ENCODE measurements around the gene ADAMTSL4. TPM values are rescaled to one million over a fixed set of nuclear protein-coding genes. Genes with fewer than 3 reads are reported as not detected.

Gene ADAMTSL4
- total RNA-seq, 1 donor from 2014 or later, result 2.3 TPM

DNA sequence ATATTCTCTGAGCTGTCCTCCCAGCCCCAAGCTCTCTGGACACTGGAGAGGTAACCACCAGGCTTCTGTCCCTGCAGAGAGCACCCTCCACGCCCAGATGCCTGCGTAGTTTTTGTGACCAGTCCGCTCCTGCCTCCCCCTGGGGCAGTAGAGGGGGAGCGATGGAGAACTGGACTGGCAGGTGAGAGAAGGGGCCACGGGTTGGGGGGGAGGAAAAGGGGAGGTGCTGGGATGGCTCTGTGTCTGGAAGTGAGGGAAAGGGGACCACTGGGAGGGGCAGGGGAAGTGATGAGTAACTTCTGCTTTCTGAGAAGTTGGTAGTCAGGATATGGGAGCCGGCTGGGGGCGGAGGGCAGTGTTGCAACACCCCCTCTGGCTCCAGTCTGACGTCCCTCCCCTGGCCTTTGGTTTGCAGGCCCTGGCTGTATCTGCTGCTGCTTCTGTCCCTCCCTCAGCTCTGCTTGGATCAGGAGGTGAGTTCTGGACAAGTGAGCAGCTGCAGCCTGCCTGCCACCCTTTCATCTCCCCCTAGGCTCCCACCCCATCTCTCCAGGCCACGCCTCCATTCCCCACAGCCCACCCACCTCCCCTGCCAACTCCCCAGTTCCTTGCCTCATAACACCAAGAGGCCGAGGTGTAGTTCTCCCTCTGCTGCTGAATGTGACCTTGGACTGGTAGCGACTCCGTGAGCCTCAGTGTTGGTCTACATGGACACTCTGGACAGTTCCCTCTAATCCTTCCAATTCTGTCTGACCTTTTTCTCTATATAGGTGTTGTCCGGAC, 3.1 kb downstream of the ADAMTSL4 start:
- Mint-ChIP-seq H3K27ac (ENCODE audit: unreplicated experiment) (peak overlapping the region; percentile 67), H3K36me3 (ENCODE audit: unreplicated experiment) (peaks cover 2% of the 10 kb centered on the region), H3K4me3 (ENCODE audit: unreplicated experiment) (no peak overlapping the region), H3K9me3 (ENCODE audit: unreplicated experiment) (no peaks in the 10 kb centered on the region), H3K4me1 (ENCODE audit: unreplicated experiment) (peaks cover 29% of the 10 kb centered on the region), H3K27me3 (ENCODE audit: unreplicated experiment) (no peaks in the 10 kb centered on the region)
- no peak for DNase-seq (ENCODE audit: extremely low spot score, unreplicated experiment)
- no peak for TF ChIP-seq CTCF (IDR thresholded peaks at IDR 0.05)

- peak overlapping the region; percentile 67 for H3K27ac Mint-ChIP-seq (ENCODE audit: unreplicated experiment)
- no peak overlapping the region for H3K4me3 Mint-ChIP-seq (ENCODE audit: unreplicated experiment)
- no peak for DNase-seq (ENCODE audit: extremely low spot score, unreplicated experiment)
- no peaks in the 10 kb centered on the region for H3K27me3 Mint-ChIP-seq (ENCODE audit: unreplicated experiment)
- no peaks in the 10 kb centered on the region for H3K9me3 Mint-ChIP-seq (ENCODE audit: unreplicated experiment)
- no peak for TF ChIP-seq CTCF (IDR thresholded peaks at IDR 0.05)
- peaks cover 29% of the 10 kb centered on the region for H3K4me1 Mint-ChIP-seq (ENCODE audit: unreplicated experiment)
- H3K36me3 Mint-ChIP-seq (ENCODE audit: unreplicated experiment), result peaks cover 2% of the 10 kb centered on the region
Observed at GRCh38 chr1:150552911-150553289, 3.7 kb downstream of the ADAMTSL4 start.

GRCh38 chr1:150553392-150554085, 4.3 kb downstream of the ADAMTSL4 start:
- H3K27ac Mint-ChIP-seq (ENCODE audit: unreplicated experiment), result no peak overlapping the region
- no peak for TF ChIP-seq CTCF (IDR thresholded peaks at IDR 0.05)
- no peaks in the 10 kb centered on the region for H3K9me3 Mint-ChIP-seq (ENCODE audit: unreplicated experiment)
- peaks cover 27% of the 10 kb centered on the region for H3K4me1 Mint-ChIP-seq (ENCODE audit: unreplicated experiment)
- peaks cover 2% of the 10 kb centered on the region for H3K36me3 Mint-ChIP-seq (ENCODE audit: unreplicated experiment)
- DNase-seq (ENCODE audit: extremely low spot score, unreplicated experiment), result peak; percentile 76
- H3K27me3 Mint-ChIP-seq (ENCODE audit: unreplicated experiment), result no peaks in the 10 kb centered on the region
- no peak overlapping the region for H3K4me3 Mint-ChIP-seq (ENCODE audit: unreplicated experiment)

DNA sequence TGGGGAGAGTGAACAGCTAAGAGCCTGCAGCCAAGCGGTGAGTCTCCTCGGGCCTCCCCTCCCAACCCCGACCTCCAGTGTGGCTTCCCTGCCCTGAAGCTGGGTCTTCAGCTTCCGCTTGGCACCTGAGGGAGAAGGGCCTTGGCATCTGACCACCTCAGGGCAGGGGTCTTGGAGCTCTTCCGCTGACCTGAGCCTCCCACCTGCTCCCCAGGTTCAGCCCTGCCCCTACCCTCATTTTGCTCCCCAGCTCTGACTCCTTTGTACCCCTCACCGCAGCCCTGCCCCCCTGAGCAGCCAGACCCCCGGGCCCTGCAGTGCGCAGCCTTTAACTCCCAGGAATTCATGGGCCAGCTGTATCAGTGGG, 4.9 kb downstream of the ADAMTSL4 start:
- no peak for DNase-seq (ENCODE audit: extremely low spot score, unreplicated experiment)
- H3K9me3 Mint-ChIP-seq (ENCODE audit: unreplicated experiment), result no peaks in the 10 kb centered on the region

More for the DNA sequence above, 4.9 kb downstream of the ADAMTSL4 start:
- TF ChIP-seq CTCF (IDR thresholded peaks at IDR 0.05), result no peak
- Mint-ChIP-seq H3K36me3 (ENCODE audit: unreplicated experiment) (peaks cover 2% of the 10 kb centered on the region), H3K27me3 (ENCODE audit: unreplicated experiment) (no peaks in the 10 kb centered on the region), H3K4me3 (ENCODE audit: unreplicated experiment) (no peak overlapping the region), H3K4me1 (ENCODE audit: unreplicated experiment) (peaks cover 26% of the 10 kb centered on the region), H3K27ac (ENCODE audit: unreplicated experiment) (no peak overlapping the region)

All from osteocyte (in vitro differentiated cells).